ENCODE results near the gene CBX8. TPM values are rescaled to one million over a fixed set of nuclear protein-coding genes. Genes with fewer than 3 reads are reported as not detected.

CBX8 gene
- total and polyA plus RNA-seq, 2 of the 13 experiments (the other 11 are each of a cell fraction or from before 2014, with no cell fraction given): 0.34 to 12.6 TPM

GRCh38 chr17:79830303-79830702 is 33.4 kb upstream of the CBX8 start (continued):
- TF ChIP-seq ZNF281 (CRISPR knock-in tag; IDR thresholded peaks at IDR 0.05; ENCODE audit: borderline replicate concordance): peak; percentile 83; the same call in 1 of the 2 replicates
- no peak for TF ChIP-seq RFX3 (CRISPR knock-in tag; IDR thresholded peaks at IDR 0.05)
- TF ChIP-seq TRAFD1 (CRISPR knock-in tag; IDR thresholded peaks at IDR 0.05; ENCODE audit: borderline replicate concordance): no peak
- TF ChIP-seq NR2F1 (CRISPR knock-in tag; IDR thresholded peaks at IDR 0.05): no peak
- peak; percentile 10; the same call in 1 of the 2 replicates for TF ChIP-seq SP5 (CRISPR knock-in tag; IDR thresholded peaks at IDR 0.05; ENCODE audit: borderline replicate concordance, low read depth)
- no peak for TF ChIP-seq RBM39 (IDR thresholded peaks at IDR 0.05; ENCODE audit: low read depth, low read length, poor library complexity, severe bottlenecking)
- no peak for TF ChIP-seq CCAR2 (optimal IDR thresholded peaks at IDR 0.05; ENCODE audit: low read depth, low read length)
- TF ChIP-seq ZNF780A (CRISPR knock-in tag; IDR thresholded peaks at IDR 0.05): no peak
- no peak for TF ChIP-seq GFI1 (CRISPR knock-in tag; IDR thresholded peaks at IDR 0.05; ENCODE audit: borderline replicate concordance)
- no peak for TF ChIP-seq SALL2 (CRISPR knock-in tag; IDR thresholded peaks at IDR 0.05)
- no peak for TF ChIP-seq HIVEP1 (CRISPR knock-in tag; IDR thresholded peaks at IDR 0.05)
- TF ChIP-seq, protein P1, sequence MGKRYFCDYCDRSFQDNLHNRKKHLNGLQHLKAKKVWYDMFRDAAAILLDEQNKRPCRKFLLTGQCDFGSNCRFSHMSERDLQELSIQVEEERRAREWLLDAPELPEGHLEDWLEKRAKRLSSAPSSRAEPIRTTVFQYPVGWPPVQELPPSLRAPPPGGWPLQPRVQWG (CRISPR knock-in tag; IDR thresholded peaks at IDR 0.05; ENCODE audit: borderline replicate concordance, low read depth): no peak
- 0 out of 2 replicates have a peak, but pooled peaks have one; percentile 11 for TF ChIP-seq ZNF598 (CRISPR knock-in tag; IDR thresholded peaks at IDR 0.05; ENCODE audit: borderline replicate concordance)
- no peak for TF ChIP-seq ZNF484 (CRISPR knock-in tag; IDR thresholded peaks at IDR 0.05; ENCODE audit: borderline replicate concordance, low read depth)
- no peak for TF ChIP-seq PHF20 (CRISPR knock-in tag; IDR thresholded peaks at IDR 0.05)
- TF ChIP-seq ZNF549 (CRISPR knock-in tag; IDR thresholded peaks at IDR 0.05): 0 out of 2 replicates have a peak, but pooled peaks have one; percentile 7
- TF ChIP-seq U2AF2 (IDR thresholded peaks at IDR 0.05; ENCODE audit: low read depth, low read length): no peak
- no peak for TF ChIP-seq RBM22 (optimal IDR thresholded peaks at IDR 0.05; ENCODE audit: low read length)
- no peak for TF ChIP-seq FOXO1 (CRISPR knock-in tag; IDR thresholded peaks at IDR 0.05)
- no peak for TF ChIP-seq MTF2 (CRISPR knock-in tag; IDR thresholded peaks at IDR 0.05; ENCODE audit: borderline replicate concordance)
- no peak for TF ChIP-seq RFXAP (CRISPR knock-in tag; IDR thresholded peaks at IDR 0.05; ENCODE audit: borderline replicate concordance)
- TF ChIP-seq, protein P2, sequence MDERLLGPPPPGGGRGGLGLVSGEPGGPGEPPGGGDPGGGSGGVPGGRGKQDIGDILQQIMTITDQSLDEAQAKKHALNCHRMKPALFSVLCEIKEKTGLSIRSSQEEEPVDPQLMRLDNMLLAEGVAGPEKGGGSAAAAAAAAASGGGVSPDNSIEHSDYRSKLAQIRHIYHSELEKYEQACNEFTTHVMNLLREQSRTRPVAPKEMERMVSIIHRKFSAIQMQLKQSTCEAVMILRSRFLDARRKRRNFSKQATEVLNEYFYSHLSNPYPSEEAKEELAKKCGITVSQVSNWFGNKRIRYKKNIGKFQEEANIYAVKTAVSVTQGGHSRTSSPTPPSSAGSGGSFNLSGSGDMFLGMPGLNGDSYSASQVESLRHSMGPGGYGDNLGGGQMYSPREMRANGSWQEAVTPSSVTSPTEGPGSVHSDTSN (CRISPR knock-in tag; IDR thresholded peaks at IDR 0.05): no peak
- TF ChIP-seq RAD21 (CRISPR knock-in tag; IDR thresholded peaks at IDR 0.05): no peak
- no peak for TF ChIP-seq ELF3 (CRISPR knock-in tag; IDR thresholded peaks at IDR 0.05)
- no peak for TF ChIP-seq CAMTA2 (CRISPR knock-in tag; IDR thresholded peaks at IDR 0.05; ENCODE audit: borderline replicate concordance)

All from HepG2 (cell line).